Measurements from ENCODE around the gene HTR5A. TPM values are rescaled to one million over a fixed set of nuclear protein-coding genes. Genes with fewer than 3 reads are reported as not detected.

Gene HTR5A
- total RNA-seq, 1 donor from 2014 or later, result not detected

- TF ChIP-seq CTCF (conservative IDR thresholded peaks at IDR 0.05; ENCODE audit: low read depth, low read length), result no peak
- H3K4me3 ChIP-seq (ENCODE audit: low read depth, low read length), result no peak overlapping the region
- DNase-seq (ENCODE audit: low read depth), result no peak
Measured at GRCh38 chr7:155084021-155084420, 13.9 kb downstream of the HTR5A start.

GRCh38 chr7:155084969-155085368, 14.8 kb downstream of the HTR5A start:
- no peak for TF ChIP-seq CTCF (conservative IDR thresholded peaks at IDR 0.05; ENCODE audit: low read depth, low read length)
- no peak overlapping the region for H3K4me3 ChIP-seq (ENCODE audit: low read depth, low read length)
- DNase-seq (ENCODE audit: low read depth), result no peak

DNA sequence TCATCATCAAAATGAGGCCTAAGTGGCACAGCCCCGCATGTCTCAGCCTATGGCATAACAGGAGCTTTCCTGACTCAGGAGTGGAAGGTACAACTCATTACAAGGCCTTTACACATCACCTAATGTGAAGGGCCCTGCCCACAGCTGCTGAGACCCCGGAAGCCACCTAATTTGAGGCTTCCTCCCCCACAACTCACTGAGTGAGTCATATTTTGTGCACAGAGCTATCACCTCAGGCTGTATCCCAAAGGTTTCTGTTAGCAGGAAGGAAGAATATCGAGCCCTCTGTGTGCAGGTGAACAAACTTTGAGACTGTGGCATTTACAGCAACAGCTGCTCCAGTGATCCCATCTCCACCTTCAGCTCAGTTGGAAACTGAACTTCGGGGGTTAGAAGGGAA, 20.6 kb downstream of the HTR5A start:
- TF ChIP-seq CTCF (conservative IDR thresholded peaks at IDR 0.05; ENCODE audit: low read depth, low read length), result no peak
- H3K4me3 ChIP-seq (ENCODE audit: low read depth, low read length), result no peak overlapping the region
- DNase-seq (ENCODE audit: low read depth), result no peak

GRCh38 chr7:155093596-155093995, 23.5 kb downstream of the HTR5A start:
- no peak for DNase-seq (ENCODE audit: low read depth)
- no peak overlapping the region for H3K4me3 ChIP-seq (ENCODE audit: low read depth, low read length)
- no peak for TF ChIP-seq CTCF (conservative IDR thresholded peaks at IDR 0.05; ENCODE audit: low read depth, low read length)

GRCh38 chr7:155094636-155095135, 24.6 kb downstream of the HTR5A start:
- no peak overlapping the region for H3K4me3 ChIP-seq (ENCODE audit: low read depth, low read length)
- no peak for TF ChIP-seq CTCF (conservative IDR thresholded peaks at IDR 0.05; ENCODE audit: low read depth, low read length)
- DNase-seq (ENCODE audit: low read depth), result no peak

DNA sequence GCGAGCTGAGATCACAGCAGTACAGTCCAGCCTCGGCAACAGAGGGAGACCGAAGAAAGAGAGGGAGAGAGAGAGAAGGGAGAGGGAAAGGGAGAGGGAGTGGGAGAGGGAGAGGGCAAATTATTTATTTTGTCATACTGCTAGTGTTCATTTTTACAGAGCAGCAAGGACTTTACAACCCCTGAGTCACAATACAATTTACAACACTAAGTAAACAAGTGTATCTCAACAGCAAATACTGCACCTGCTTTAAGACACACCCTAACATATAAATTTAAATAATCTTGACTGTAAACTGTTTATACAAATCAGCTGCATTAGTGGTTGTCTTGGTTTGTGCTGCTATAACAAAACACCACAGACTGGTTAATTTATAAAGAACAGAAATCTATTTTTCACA, 27.2 kb downstream of the HTR5A start:
- no peak for DNase-seq (ENCODE audit: low read depth)
- H3K4me3 ChIP-seq (ENCODE audit: low read depth, low read length), result no peak overlapping the region
- no peak for TF ChIP-seq CTCF (conservative IDR thresholded peaks at IDR 0.05; ENCODE audit: low read depth, low read length)

DNA sequence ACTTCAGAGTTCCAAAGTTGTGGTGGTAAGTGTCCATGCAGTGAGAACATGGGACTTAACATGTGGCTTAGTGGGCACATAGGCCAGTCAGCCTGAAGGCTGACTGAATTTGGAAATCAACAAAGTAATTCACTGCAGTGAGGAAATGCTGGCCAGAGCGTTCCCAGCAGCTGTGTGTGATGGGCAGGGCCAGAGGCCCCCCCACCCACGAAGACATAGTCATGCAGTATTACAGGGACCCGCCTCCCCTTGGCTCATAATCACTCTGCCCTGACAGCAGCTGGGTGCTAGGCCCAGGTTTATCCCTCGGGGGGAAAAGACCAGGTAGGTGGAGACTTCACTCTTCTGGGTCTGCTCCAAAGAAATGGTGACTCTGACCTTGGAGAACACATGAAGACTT, 33.7 kb downstream of the HTR5A start:
- H3K4me3 ChIP-seq (ENCODE audit: low read depth, low read length), result no peak overlapping the region
- DNase-seq (ENCODE audit: low read depth), result no peak
- no peak for TF ChIP-seq CTCF (conservative IDR thresholded peaks at IDR 0.05; ENCODE audit: low read depth, low read length)
